Activated naive CD4-positive, alpha-beta T cell treated with anti-CD3 and anti-CD28 coated beads for 36 hours (primary cell): Measurements from ENCODE around the gene PLEK. TPM values are rescaled to one million over a fixed set of nuclear protein-coding genes. Genes with fewer than 3 reads are reported as not detected.

Source experiments
- CTCF ChIA-PET: fragments of 350-600 bp; sonication (Branson Sonifier 250); formaldehyde crosslinking; loops from one replicate; lab custom pipeline; 2021; ENCODE audit warnings: antibody characterized with exemption; lab: Charles Lee
- DNase-seq: peaks from one replicate; pipeline ENCODE4 v3.0.0-alpha.2; 2020
- H3K27ac Mint-ChIP-seq: one replicate; pipeline ENCODE4 v1.8.0; 2021; ENCODE audit warnings: mild to moderate bottlenecking, mixed read lengths
- H3K27me3 Mint-ChIP-seq: one replicate; pipeline ENCODE4 v1.8.0; 2021; ENCODE audit warnings: low read depth, mixed read lengths
- H3K36me3 Mint-ChIP-seq: one replicate; pipeline ENCODE4 v1.8.0; 2021; ENCODE audit warnings: low read depth, mixed read lengths
- H3K4me1 Mint-ChIP-seq: one replicate; pipeline ENCODE4 v1.8.0; 2021; ENCODE audit warnings: low read depth, mixed read lengths
- H3K4me3 Mint-ChIP-seq: one replicate; pipeline ENCODE4 v1.8.0; 2021; ENCODE audit warnings: mild to moderate bottlenecking, moderate library complexity, mixed read lengths
- H3K9me3 Mint-ChIP-seq: one replicate; pipeline ENCODE4 v1.8.0; 2021; ENCODE audit warnings: mixed read lengths
- intact Hi-C: fragments of 100-400 bp; cut with micrococcal nuclease; formaldehyde crosslinking; loops from one replicate; pipeline ENCODE4 v1.15.1; 2023
- total RNA-seq, 2 experiments: library from RNA; stranded (reverse); gene quantifications; one replicate each; pipeline ENCODE4 v1.2.3, GENCODE V29; 2021

The PLEK gene, protein sequence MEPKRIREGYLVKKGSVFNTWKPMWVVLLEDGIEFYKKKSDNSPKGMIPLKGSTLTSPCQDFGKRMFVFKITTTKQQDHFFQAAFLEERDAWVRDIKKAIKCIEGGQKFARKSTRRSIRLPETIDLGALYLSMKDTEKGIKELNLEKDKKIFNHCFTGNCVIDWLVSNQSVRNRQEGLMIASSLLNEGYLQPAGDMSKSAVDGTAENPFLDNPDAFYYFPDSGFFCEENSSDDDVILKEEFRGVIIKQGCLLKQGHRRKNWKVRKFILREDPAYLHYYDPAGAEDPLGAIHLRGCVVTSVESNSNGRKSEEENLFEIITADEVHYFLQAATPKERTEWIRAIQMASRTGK
- 1 to 10 TPM in 1 of 2 experiments, under 1 TPM in 1; 0.77 to 1.1 TPM for total RNA-seq

DNA sequence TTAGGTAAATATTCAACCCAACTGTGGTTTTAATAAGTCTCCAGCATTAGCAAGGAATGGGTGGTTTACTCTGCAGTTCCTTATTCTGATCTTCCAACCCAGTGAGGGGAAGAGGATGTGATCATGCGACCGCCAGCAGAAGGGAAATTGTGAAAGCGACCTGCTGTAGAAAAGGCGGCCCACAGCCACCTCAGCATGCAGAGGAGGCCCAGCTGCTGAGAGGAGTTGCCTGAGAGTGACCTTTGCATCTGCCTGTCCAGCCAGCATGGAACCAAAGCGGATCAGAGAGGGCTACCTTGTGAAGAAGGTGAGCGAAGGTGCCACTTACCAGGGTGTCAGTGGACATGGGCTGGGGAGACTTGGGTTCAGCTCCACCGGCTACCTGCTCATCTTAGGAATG lies at the start of gene PLEK:
TSS of gene PLEK (plus strand) at position 196 of the 400 bp plus-strand sequence. CDS start at position 266, 70 bp downstream.
- CTCF ChIA-PET: interaction anchor here (6.8 kb wide), 1 partner anchor 75 kb away, joined by 85 read pairs; no protein-coding TSS in a partner anchor
- intact Hi-C loops: no loop called here
- Mint-ChIP-seq H3K27ac (no peak within 1 kb of the TSS), H3K27me3 (peaks cover 7% of the 10 kb centered on the region), H3K4me1 (peaks cover 9% of the 10 kb centered on the region), H3K9me3 (no peaks in the 10 kb centered on the region), H3K4me3 (no peak within 1 kb of the TSS), H3K36me3 (no peaks in the 10 kb centered on the region)
- no peak for DNase-seq

- Mint-ChIP-seq H3K27me3 (peaks cover 34% of the 10 kb centered on the region), H3K4me3 (no peak overlapping the region), H3K36me3 (no peaks in the 10 kb centered on the region), H3K27ac (no peak overlapping the region), H3K9me3 (peaks cover 3% of the 10 kb centered on the region), H3K4me1 (peaks cover 9% of the 10 kb centered on the region)
- no peak for DNase-seq
- intact Hi-C loops: no loop called here
- CTCF ChIA-PET: interaction anchor here (1.0 kb wide), 1 partner anchor 34 kb away, joined by 3 read pairs; no protein-coding TSS in a partner anchor
Observed at GRCh38 chr2:68316111-68316510, 49.0 kb upstream of the PLEK start.

DNA sequence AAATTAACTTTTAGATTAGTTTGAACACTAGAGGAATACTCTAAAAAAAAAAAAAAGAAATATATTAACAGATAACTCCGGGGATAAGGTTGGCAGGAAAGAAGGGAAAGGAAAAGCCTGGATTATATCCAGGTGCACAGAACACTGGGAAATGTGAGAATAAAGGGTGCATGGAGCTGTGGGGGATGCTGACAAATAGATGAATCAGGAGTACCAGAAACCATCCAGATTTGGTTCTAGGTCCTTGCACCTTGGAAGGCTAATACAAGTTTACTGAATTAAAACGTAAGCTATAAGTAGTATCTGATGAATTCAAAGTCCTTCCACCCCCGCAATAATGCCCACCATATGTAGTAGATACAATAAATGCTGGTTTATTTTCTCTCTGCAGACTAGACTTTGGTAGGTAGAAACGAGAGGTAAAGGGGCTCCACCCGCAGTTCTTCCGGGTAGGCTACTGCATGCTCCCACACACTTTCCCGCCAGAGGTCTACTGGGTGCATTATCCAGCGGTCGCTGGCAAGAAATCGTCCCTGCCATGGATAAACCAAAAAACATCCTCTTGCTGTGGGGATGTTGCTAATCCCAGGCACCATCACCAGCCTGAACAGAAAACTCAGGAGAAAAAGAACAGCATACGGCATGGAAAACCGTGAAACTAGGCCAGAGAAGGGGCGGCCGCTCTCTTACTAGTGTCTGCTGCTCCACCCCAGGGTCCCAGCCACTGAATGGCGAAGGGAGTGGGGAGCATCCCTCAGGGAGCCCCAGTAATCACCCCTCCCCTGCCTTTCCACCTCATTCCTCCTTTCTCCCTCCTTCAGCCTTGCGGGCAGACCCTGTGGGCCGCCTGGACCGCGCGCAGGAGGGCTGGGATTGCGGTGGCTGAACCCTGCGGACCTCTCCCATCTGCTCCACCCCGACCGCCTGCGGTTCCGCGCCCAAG lies 46.8 kb upstream of the PLEK start:
- Mint-ChIP-seq H3K36me3 (no peaks in the 10 kb centered on the region), H3K4me1 (peaks cover 9% of the 10 kb centered on the region), H3K9me3 (peaks cover 3% of the 10 kb centered on the region), H3K27ac (no peak overlapping the region), H3K4me3 (peak overlapping the region; percentile 43), H3K27me3 (peaks cover 40% of the 10 kb centered on the region)
- DNase-seq: no peak
- intact Hi-C loops: no loop called here
- CTCF ChIA-PET: no interaction called here

GRCh38 chr2:68318914-68319397 lies 46.1 kb upstream of the PLEK start:
- no peak for DNase-seq
- Mint-ChIP-seq H3K9me3 (peaks cover under 1% of the 10 kb centered on the region), H3K4me3 (peak overlapping the region; percentile 56), H3K4me1 (peaks cover 9% of the 10 kb centered on the region), H3K27me3 (peaks cover 40% of the 10 kb centered on the region), H3K36me3 (no peaks in the 10 kb centered on the region), H3K27ac (no peak overlapping the region)
- intact Hi-C loops: no loop called here
- CTCF ChIA-PET: no interaction called here

- DNase-seq: peak; percentile 11
- Mint-ChIP-seq H3K4me3 (peak within 1 kb of the TSS; percentile 56), H3K4me1 (peaks cover 9% of the 10 kb centered on the region), H3K27ac (no peak within 1 kb of the TSS), H3K36me3 (no peaks in the 10 kb centered on the region), H3K27me3 (peaks cover 45% of the 10 kb centered on the region), H3K9me3 (no peaks in the 10 kb centered on the region)
- CTCF ChIA-PET: interaction anchor here (0.7 kb wide), 1 partner anchor 9 kb away, joined by 3 read pairs; no protein-coding TSS in a partner anchor
- intact Hi-C loops: no loop called here
Observed at GRCh38 chr2:68319398-68320117, 45.5 kb upstream of the PLEK start, which contains the start of gene CNRIP1. Gene CNRIP1, minus strand, starts transcription at chr2:68319949. Its CDS starts 549 bp downstream, at chr2:68319400.

DNA sequence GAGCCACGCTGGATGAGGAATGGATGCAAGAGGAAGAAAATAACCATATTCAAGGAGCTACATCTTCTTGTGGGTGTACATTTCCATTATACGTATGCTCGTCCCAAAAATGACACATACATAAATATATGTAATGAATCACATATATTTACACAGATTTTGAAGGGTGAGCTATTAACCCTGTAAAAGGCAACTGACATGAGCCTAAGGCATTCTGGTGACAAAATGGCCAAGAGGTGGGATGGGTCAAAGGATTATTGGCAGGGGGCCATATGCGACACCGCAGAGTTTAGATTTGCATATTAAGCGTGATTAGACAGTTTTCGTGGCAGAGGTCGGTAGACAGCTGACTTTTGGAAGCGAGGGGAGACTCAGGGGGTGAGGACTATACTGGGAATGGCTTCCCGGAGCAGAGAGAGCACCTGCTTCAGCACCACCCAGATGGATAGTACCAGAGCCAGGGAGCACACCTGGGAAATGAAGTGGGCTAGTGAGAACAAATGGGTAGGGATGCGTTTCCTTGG lies 44.9 kb upstream of the PLEK start:
- H3K27ac Mint-ChIP-seq: no peak overlapping the region
- intact Hi-C loops: no loop called here
- CTCF ChIA-PET: interaction anchor here (0.7 kb wide), 1 partner anchor 10 kb away, joined by 3 read pairs; no protein-coding TSS in a partner anchor
- DNase-seq: no peak
- no peaks in the 10 kb centered on the region for H3K9me3 Mint-ChIP-seq
- H3K36me3 Mint-ChIP-seq: no peaks in the 10 kb centered on the region
- H3K4me1 Mint-ChIP-seq: peaks cover 9% of the 10 kb centered on the region
- H3K27me3 Mint-ChIP-seq: peaks cover 48% of the 10 kb centered on the region
- H3K4me3 Mint-ChIP-seq: peak overlapping the region; percentile 56

- Mint-ChIP-seq H3K4me1 (no peaks in the 10 kb centered on the region), H3K4me3 (no peak overlapping the region)
- CTCF ChIA-PET: interaction anchor here (1.5 kb wide), 1 partner anchor 11 kb away, joined by 4 read pairs; no protein-coding TSS in a partner anchor
Observed at GRCh38 chr2:68325056-68325455, 40.0 kb upstream of the PLEK start.

GRCh38 chr2:68328901-68329300 lies 36.2 kb upstream of the PLEK start:
- Mint-ChIP-seq H3K36me3 (no peaks in the 10 kb centered on the region), H3K4me3 (no peak overlapping the region), H3K27ac (no peak overlapping the region), H3K9me3 (no peaks in the 10 kb centered on the region), H3K4me1 (no peaks in the 10 kb centered on the region), H3K27me3 (peaks cover 18% of the 10 kb centered on the region)
- DNase-seq: no peak
- CTCF ChIA-PET: interaction anchor here (0.6 kb wide), 1 partner anchor 45 kb away, joined by 4 read pairs; no protein-coding TSS in a partner anchor
- intact Hi-C loops: no loop called here

More at GRCh38 chr2:68325056-68325455, 40.0 kb upstream of the PLEK start:
- intact Hi-C loops: no loop called here
- Mint-ChIP-seq H3K36me3 (no peaks in the 10 kb centered on the region), H3K27me3 (peaks cover 28% of the 10 kb centered on the region), H3K27ac (no peak overlapping the region), H3K9me3 (no peaks in the 10 kb centered on the region)
- no peak for DNase-seq

DNA sequence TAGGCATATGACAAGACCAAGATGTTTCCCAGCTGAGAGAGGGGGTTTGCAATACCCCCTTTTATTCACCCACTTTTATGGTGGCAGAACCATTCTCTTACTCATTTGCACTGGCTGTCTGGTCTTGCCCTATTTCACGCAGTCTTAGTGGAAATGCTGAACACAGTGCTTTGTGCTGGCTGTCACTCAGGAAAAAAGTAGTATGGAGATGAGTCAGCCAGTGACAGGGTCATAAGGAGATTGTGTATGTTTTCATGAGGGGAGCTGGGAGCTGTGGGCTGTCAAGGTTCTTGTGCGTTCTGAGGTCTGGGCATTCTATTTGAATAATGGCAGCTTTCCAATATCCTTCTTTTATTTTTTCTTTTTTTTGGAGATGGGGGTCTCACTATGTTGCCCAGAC lies 34.4 kb upstream of the PLEK start:
- H3K4me1 Mint-ChIP-seq: no peaks in the 10 kb centered on the region
- H3K36me3 Mint-ChIP-seq: no peaks in the 10 kb centered on the region
- CTCF ChIA-PET: no interaction called here
- H3K27ac Mint-ChIP-seq: no peak overlapping the region
- H3K27me3 Mint-ChIP-seq: peaks cover 9% of the 10 kb centered on the region
- H3K4me3 Mint-ChIP-seq: no peak overlapping the region
- no peaks in the 10 kb centered on the region for H3K9me3 Mint-ChIP-seq
- intact Hi-C loops: no loop called here
- DNase-seq: no peak

- H3K36me3 Mint-ChIP-seq: no peaks in the 10 kb centered on the region
- no peak for DNase-seq
- CTCF ChIA-PET: interaction anchor here (1.6 kb wide), 1 partner anchor 108 kb away, joined by 6 read pairs; no protein-coding TSS in a partner anchor
- H3K27ac Mint-ChIP-seq: no peak overlapping the region
- H3K27me3 Mint-ChIP-seq: peaks cover 12% of the 10 kb centered on the region
- no peak overlapping the region for H3K4me3 Mint-ChIP-seq
- intact Hi-C loops: no loop called here
- no peaks in the 10 kb centered on the region for H3K9me3 Mint-ChIP-seq
- no peaks in the 10 kb centered on the region for H3K4me1 Mint-ChIP-seq
Observed at GRCh38 chr2:68333009-68333408, 32.1 kb upstream of the PLEK start.

DNA sequence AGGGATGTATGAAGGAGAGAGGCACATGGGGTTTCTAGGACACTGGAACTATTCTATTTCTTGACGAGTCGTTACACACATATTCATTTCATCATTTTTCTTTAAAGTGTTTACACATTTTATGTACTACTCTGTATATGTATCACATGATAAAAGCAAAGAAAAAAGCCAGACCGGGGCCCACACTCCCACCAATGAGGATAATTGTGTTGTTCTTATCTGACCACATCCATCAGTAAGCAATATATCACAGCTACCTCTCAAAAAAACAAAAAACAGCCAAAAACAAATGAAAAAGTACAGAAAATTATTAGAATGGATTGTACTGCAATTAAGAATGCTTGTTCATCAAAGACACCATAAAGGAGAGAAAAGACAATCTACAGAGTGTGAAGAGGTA lies 31.2 kb upstream of the PLEK start:
- CTCF ChIA-PET: interaction anchor here (0.7 to 1.6 kb wide), 2 partner anchors 24 to 107 kb away, joined by 3 to 6 read pairs; no protein-coding TSS in a partner anchor
- intact Hi-C loops: no loop called here
- DNase-seq: no peak
- Mint-ChIP-seq H3K9me3 (no peaks in the 10 kb centered on the region), H3K4me1 (no peaks in the 10 kb centered on the region), H3K27me3 (peaks cover 9% of the 10 kb centered on the region), H3K4me3 (no peak overlapping the region), H3K27ac (no peak overlapping the region), H3K36me3 (no peaks in the 10 kb centered on the region)
